ENCODE results near the gene TKFC.
A peak's percentile ranks its signal among the peaks of the same experiment; 100 is the strongest.

Gene TKFC

DNA sequence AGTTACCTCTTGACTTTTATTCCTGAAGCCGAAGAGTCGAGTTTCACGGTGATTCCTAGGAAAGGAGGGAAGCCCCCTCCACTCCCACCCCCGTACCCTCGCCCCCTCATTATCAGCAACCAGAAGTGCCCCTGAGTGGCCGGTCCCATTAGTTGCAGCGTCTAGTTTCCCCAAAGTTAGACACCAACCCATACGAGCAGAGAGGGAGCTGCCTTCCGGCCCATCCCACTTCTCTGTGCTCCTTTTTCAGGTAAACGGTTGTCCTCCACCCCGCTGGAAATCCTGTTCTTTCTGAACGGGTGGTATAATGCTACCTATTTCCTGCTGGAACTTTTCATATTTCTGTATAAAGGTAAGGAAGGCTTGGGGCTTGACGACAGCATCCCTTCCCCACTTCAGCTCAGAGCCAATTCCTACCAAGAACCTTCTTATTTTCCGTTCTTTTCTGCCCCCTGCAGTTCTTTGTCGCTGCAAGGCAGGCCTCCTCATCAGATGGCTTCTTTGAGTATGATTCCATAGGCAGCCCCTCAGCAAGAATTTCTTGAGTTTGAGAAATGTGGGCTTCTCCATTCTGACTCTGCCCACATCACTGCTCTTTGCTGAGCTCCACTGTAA, 60.1 kb downstream of the TKFC start:
- Histone ChIP-seq H3K36me3 (ENCODE audit: control insufficient read depth, low read length) (peaks cover 3% of the 10 kb centered on the region), H3K27ac (ENCODE audit: low read depth, low read length) (peak overlapping the region; percentile 10), H3F3A (ENCODE audit: control insufficient read depth, insufficient read depth) (peaks cover 8% of the 10 kb centered on the region), H3K4me1 (ENCODE audit: control insufficient read depth, low read length) (peaks cover 22% of the 10 kb centered on the region), H3K9me3 (ENCODE audit: control insufficient read depth, insufficient read depth, low read length) (peaks cover 5% of the 10 kb centered on the region; the same call in 1 of the 2 replicates), H3K4me2 (ENCODE audit: low read length) (peak overlapping the region; percentile 96), H3K27me3 (ENCODE audit: control insufficient read depth, low read length) (no peaks in the 10 kb centered on the region), H3K4me3 (ENCODE audit: low read length) (peak overlapping the region; percentile 78), H4K20me1 (ENCODE audit: control insufficient read depth, insufficient read depth, low read depth, low read length) (no peaks in the 10 kb centered on the region), H3K9me2 (replicated peaks; ENCODE audit: control insufficient read depth, low read length) (no peaks in the 10 kb centered on the region), H3K79me2 (ENCODE audit: control insufficient read depth, low read length) (0 out of 2 replicates have a peak, but pooled peaks cover 2% of the 10 kb centered on the region)
- TF ChIP-seq EZH2phosphoT487 (IDR thresholded peaks at IDR 0.05; ENCODE audit: borderline replicate concordance, low read length), result no peak
- TF ChIP-seq, protein P1, sequence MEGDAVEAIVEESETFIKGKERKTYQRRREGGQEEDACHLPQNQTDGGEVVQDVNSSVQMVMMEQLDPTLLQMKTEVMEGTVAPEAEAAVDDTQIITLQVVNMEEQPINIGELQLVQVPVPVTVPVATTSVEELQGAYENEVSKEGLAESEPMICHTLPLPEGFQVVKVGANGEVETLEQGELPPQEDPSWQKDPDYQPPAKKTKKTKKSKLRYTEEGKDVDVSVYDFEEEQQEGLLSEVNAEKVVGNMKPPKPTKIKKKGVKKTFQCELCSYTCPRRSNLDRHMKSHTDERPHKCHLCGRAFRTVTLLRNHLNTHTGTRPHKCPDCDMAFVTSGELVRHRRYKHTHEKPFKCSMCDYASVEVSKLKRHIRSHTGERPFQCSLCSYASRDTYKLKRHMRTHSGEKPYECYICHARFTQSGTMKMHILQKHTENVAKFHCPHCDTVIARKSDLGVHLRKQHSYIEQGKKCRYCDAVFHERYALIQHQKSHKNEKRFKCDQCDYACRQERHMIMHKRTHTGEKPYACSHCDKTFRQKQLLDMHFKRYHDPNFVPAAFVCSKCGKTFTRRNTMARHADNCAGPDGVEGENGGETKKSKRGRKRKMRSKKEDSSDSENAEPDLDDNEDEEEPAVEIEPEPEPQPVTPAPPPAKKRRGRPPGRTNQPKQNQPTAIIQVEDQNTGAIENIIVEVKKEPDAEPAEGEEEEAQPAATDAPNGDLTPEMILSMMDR (IDR thresholded peaks at IDR 0.05; ENCODE audit: low read depth, low read length, poor library complexity, severe bottlenecking), result peak; percentile 33
